H1 (cell line): ENCODE measurements around the gene MBP. TPM values are rescaled to one million over a fixed set of nuclear protein-coding genes. Genes with fewer than 3 reads are reported as not detected.

Experiments used
- EGR1 ChIP-seq: IDR thresholded peaks from 2 replicates; pipeline ENCODE4 v1.6.1; 2011; ENCODE audit warnings: low read depth, low read length, borderline replicate concordance
- GTF2F1 ChIP-seq: IDR thresholded peaks from 2 replicates; pipeline ENCODE4 v1.6.1; 2012; ENCODE audit warnings: low read depth, low read length, improper control_type of control experiment, borderline replicate concordance
- RFX5 ChIP-seq: IDR thresholded peaks from 2 replicates; pipeline ENCODE4 v1.6.1; 2011; ENCODE audit warnings: low read depth, low read length, improper control_type of control experiment, borderline replicate concordance
- SP2 ChIP-seq: IDR thresholded peaks from 2 replicates; pipeline ENCODE4 v1.6.1; 2012; ENCODE audit warnings: mild to moderate bottlenecking, low read length, inconsistent platforms
- TAF1 ChIP-seq: IDR thresholded peaks from 2 replicates; pipeline ENCODE4 v1.6.1; 2011; ENCODE audit warnings: mild to moderate bottlenecking, low read depth, low read length
- polyA plus RNA-seq, 7 experiments: library from polyadenylated mRNA; depleted of rRNA in 3 of 7; stranded (reverse) in 5 of 7; unstranded in 2 of 7; fragments of >200 nt in 5 of 7; fragments of 200-250 nt in 2 of 7; gene quantifications; 1 replicate in 5 of 7; 2 replicates in 1 of 7; 4 replicates in 1 of 7; pipeline versions ENCODE4 v1.2.1 to v1.2.3, GENCODE V29; 2011 to 2013; ENCODE audit warnings: missing spikeins in 2 of 7, mixed read lengths in 2 of 7
- total RNA-seq: library from RNA; stranded (reverse); fragmentation: NEBNext Ultra II Directional; extraction: Animal tissue kit (Norgen Biotek cat#: 25700); gene quantifications from 2 replicates; pipeline ENCODE4 v1.2.1, GENCODE V29; 2021
- TF ChIP-seq, protein P1 (sequence below): fragments of 300-600 bp; sonication (generic); IDR thresholded peaks from 2 replicates; pipeline ENCODE4 v1.7.1; 2012; ENCODE audit warnings: low read length, moderate library complexity, mild to moderate bottlenecking, inconsistent platforms; ENCODE audit not compliant: insufficient replicate concordance

Gene MBP
- total and polyA plus RNA-seq, 2 of the 8 experiments (the other 6 are each of a cell fraction or from before 2014, with no cell fraction given), result 7.7 to 19.2 TPM

DNA sequence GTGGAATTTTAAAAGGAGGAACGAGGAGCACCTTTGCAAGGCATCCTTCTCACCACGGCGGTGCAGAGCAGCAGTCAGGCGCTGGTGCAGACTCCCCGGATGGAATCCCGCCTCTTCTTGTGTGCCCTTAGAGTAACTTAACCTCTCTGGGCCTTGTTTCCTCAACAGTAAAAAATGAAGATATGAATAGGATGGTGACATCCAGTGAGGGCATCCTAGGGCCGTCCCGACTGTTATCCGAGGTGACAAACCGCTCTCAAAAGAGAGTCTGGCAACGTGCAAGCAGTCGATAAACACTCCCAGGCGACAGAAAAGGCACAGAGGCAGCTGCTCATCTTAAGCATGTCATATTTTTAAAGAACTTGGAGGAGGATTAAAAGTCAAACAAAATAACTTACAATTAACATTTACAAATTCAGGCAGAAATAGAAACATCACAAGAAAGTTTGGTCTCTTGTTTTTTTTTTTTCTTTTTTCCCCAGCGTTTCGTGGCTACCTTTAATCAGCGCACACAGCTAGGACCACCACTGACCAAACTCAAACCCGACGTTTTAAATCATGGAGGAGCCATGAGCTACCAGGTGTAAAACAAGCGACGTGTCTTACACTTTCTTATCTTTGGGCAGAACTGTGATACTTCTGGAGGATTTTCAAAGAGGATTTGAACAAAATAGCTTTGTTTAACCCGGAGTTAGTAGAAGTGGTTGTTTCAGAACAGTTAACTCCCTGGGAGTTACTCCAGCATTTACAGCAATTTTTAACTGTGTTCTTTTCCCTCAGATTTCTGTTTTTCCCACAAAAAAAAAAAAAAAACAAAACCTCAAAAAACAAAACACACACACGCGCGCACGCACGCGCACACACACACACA is 2.1 kb downstream of the MBP start (continued):
- TF ChIP-seq, protein P1, sequence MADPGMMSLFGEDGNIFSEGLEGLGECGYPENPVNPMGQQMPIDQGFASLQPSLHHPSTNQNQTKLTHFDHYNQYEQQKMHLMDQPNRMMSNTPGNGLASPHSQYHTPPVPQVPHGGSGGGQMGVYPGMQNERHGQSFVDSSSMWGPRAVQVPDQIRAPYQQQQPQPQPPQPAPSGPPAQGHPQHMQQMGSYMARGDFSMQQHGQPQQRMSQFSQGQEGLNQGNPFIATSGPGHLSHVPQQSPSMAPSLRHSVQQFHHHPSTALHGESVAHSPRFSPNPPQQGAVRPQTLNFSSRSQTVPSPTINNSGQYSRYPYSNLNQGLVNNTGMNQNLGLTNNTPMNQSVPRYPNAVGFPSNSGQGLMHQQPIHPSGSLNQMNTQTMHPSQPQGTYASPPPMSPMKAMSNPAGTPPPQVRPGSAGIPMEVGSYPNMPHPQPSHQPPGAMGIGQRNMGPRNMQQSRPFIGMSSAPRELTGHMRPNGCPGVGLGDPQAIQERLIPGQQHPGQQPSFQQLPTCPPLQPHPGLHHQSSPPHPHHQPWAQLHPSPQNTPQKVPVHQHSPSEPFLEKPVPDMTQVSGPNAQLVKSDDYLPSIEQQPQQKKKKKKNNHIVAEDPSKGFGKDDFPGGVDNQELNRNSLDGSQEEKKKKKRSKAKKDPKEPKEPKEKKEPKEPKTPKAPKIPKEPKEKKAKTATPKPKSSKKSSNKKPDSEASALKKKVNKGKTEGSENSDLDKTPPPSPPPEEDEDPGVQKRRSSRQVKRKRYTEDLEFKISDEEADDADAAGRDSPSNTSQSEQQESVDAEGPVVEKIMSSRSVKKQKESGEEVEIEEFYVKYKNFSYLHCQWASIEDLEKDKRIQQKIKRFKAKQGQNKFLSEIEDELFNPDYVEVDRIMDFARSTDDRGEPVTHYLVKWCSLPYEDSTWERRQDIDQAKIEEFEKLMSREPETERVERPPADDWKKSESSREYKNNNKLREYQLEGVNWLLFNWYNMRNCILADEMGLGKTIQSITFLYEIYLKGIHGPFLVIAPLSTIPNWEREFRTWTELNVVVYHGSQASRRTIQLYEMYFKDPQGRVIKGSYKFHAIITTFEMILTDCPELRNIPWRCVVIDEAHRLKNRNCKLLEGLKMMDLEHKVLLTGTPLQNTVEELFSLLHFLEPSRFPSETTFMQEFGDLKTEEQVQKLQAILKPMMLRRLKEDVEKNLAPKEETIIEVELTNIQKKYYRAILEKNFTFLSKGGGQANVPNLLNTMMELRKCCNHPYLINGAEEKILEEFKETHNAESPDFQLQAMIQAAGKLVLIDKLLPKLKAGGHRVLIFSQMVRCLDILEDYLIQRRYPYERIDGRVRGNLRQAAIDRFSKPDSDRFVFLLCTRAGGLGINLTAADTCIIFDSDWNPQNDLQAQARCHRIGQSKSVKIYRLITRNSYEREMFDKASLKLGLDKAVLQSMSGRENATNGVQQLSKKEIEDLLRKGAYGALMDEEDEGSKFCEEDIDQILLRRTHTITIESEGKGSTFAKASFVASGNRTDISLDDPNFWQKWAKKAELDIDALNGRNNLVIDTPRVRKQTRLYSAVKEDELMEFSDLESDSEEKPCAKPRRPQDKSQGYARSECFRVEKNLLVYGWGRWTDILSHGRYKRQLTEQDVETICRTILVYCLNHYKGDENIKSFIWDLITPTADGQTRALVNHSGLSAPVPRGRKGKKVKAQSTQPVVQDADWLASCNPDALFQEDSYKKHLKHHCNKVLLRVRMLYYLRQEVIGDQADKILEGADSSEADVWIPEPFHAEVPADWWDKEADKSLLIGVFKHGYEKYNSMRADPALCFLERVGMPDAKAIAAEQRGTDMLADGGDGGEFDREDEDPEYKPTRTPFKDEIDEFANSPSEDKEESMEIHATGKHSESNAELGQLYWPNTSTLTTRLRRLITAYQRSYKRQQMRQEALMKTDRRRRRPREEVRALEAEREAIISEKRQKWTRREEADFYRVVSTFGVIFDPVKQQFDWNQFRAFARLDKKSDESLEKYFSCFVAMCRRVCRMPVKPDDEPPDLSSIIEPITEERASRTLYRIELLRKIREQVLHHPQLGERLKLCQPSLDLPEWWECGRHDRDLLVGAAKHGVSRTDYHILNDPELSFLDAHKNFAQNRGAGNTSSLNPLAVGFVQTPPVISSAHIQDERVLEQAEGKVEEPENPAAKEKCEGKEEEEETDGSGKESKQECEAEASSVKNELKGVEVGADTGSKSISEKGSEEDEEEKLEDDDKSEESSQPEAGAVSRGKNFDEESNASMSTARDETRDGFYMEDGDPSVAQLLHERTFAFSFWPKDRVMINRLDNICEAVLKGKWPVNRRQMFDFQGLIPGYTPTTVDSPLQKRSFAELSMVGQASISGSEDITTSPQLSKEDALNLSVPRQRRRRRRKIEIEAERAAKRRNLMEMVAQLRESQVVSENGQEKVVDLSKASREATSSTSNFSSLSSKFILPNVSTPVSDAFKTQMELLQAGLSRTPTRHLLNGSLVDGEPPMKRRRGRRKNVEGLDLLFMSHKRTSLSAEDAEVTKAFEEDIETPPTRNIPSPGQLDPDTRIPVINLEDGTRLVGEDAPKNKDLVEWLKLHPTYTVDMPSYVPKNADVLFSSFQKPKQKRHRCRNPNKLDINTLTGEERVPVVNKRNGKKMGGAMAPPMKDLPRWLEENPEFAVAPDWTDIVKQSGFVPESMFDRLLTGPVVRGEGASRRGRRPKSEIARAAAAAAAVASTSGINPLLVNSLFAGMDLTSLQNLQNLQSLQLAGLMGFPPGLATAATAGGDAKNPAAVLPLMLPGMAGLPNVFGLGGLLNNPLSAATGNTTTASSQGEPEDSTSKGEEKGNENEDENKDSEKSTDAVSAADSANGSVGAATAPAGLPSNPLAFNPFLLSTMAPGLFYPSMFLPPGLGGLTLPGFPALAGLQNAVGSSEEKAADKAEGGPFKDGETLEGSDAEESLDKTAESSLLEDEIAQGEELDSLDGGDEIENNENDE, result no peak
- TF ChIP-seq EGR1 (no peak), RFX5 (no peak), GTF2F1 (no peak), TAF1 (no peak), SP2 (no peak)
